Kidney (tissue), 14 donors: ENCODE measurements around the gene GLYATL1. TPM values are rescaled to one million over a fixed set of nuclear protein-coding genes. Genes with fewer than 3 reads are reported as not detected.

Experiments
- DNase-seq, 5 donors: peaks; one replicate each; pipeline ENCODE4 v3.0.0-alpha.2; 2013 to 2020
- FAIRE-seq: peaks from 2 replicates; lab custom pipeline; 2012; peaks lifted over from hg19 to GRCh38; lab: Jason Lieb, UNC
- H3K27ac ChIP-seq, 2 donors: one replicate each; pipeline ENCODE4 v1.7.0; 2013; ENCODE audit warnings: low read depth in 2 of 2, low read length in 2 of 2, inconsistent platforms in 1 of 2
- H3K27me3 ChIP-seq: one replicate; pipeline ENCODE4 v1.7.1; 2013; ENCODE audit warnings: low read length, inconsistent platforms; ENCODE audit not compliant: control insufficient read depth, insufficient read depth
- H3K36me3 ChIP-seq, 3 donors: one replicate each; pipeline versions ENCODE4 v1.7.0 to v1.7.1; 2013; ENCODE audit warnings: low read length in 3 of 3, control low read depth in 1 of 3, inconsistent platforms in 1 of 3; ENCODE audit not compliant: insufficient read depth in 3 of 3, control insufficient read depth in 2 of 3
- H3K4me1 ChIP-seq, 3 donors: one replicate each; pipeline versions ENCODE4 v1.7.0 to v1.7.1; 2013; ENCODE audit warnings: low read length in 3 of 3, inconsistent platforms in 1 of 3, low read depth in 1 of 3; ENCODE audit not compliant: control insufficient read depth in 2 of 3, insufficient read depth in 2 of 3
- H3K4me3 ChIP-seq, 3 donors: one replicate each; pipeline versions ENCODE4 v1.7.0 to v1.8.1; 2013; ENCODE audit warnings: low read length in 3 of 3, control low read depth in 1 of 3, inconsistent platforms in 1 of 3
- H3K9ac ChIP-seq, 3 donors: one replicate each; pipeline versions ENCODE4 v1.7.0 to v1.7.1; 2013; ENCODE audit warnings: low read length in 3 of 3, control low read depth in 1 of 3, inconsistent platforms in 1 of 3
- H3K9me3 ChIP-seq, 3 donors: one replicate each; pipeline versions ENCODE4 v1.7.0 to v1.7.1; 2013; ENCODE audit warnings: low read length in 3 of 3, control low read depth in 1 of 3, inconsistent platforms in 1 of 3; ENCODE audit not compliant: control insufficient read depth in 2 of 3, insufficient read depth in 1 of 3
- intact Hi-C: fragments of 100-400 bp; cut with DNase I; formaldehyde crosslinking; loops from one replicate; pipeline ENCODE4 v1.11.1; 2022
- polyA plus RNA-seq: library from polyadenylated mRNA; stranded (reverse); fragments of 350-450 nt; fragmentation: Illumina TruSeq; extraction: RNeasy Lipid Tissue Mini Kit (QIAGEN cat#74804); gene quantifications from one replicate; pipeline ENCODE4 v1.2.3, GENCODE V29; 2014; ENCODE audit warnings: low read depth, low replicate concordance; ENCODE audit not compliant: insufficient read depth
- total RNA-seq: library from RNA; stranded (reverse); fragmentation: NEBNext Ultra II Directional; extraction: Animal tissue kit (Norgen Biotek cat#: 25700); gene quantifications from one replicate; pipeline ENCODE4 v1.2.1, GENCODE V29; 2021
- TF ChIP-seq, protein P1 (sequence below): IDR thresholded peaks from 3 replicates; pipeline ENCODE4 v1.5.1; 2012; ENCODE audit warnings: mild to moderate bottlenecking, moderate library complexity, borderline replicate concordance; ENCODE audit not compliant: insufficient read depth; ENCODE audit errors: extremely low read depth
- donor health status: control.
- donor health status: control.
- donor health status: control.
- donor health status: control.
- donor health status: control.
- donor health status: DM: yes; HTN: yes; CAD: no.
- donor health status: Normal renal cell carcinoma (clear cell type).

The GLYATL1 gene
- total and polyA plus RNA-seq, 2 donors from 2014 or later = 15.7 to 199 TPM

DNA sequence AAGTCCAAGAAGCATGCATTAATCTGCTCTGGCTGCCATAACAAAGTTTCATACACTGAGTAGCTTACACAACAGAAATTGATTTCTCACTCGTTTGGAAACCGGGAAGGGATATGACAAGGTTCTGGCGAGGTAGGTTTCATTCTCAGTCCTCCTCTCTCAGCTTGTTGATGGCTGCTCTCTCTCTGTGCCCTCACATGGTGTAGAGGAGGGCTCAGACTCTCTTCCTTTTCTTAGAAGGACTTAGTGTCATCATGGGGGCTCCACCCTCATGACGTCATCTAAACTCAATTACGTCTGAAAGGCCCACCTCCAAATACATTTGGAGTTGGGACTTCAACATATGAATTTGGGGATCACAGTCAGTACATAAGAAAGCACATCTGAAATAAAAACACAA is 18.6 kb downstream of the GLYATL1 start:
- DNase-seq (no peak), FAIRE-seq (no peak)
- Histone ChIP-seq H3K4me1 (no peaks in the 10 kb centered on the region), H3K9ac (no peak overlapping the region), H3K27me3 (no peaks in the 10 kb centered on the region), H3K9me3 (no peaks in the 10 kb centered on the region), H3K27ac (no peak overlapping the region), H3K4me3 (no peak overlapping the region), H3K36me3 (no peaks in the 10 kb centered on the region)
- TF ChIP-seq, protein P1, sequence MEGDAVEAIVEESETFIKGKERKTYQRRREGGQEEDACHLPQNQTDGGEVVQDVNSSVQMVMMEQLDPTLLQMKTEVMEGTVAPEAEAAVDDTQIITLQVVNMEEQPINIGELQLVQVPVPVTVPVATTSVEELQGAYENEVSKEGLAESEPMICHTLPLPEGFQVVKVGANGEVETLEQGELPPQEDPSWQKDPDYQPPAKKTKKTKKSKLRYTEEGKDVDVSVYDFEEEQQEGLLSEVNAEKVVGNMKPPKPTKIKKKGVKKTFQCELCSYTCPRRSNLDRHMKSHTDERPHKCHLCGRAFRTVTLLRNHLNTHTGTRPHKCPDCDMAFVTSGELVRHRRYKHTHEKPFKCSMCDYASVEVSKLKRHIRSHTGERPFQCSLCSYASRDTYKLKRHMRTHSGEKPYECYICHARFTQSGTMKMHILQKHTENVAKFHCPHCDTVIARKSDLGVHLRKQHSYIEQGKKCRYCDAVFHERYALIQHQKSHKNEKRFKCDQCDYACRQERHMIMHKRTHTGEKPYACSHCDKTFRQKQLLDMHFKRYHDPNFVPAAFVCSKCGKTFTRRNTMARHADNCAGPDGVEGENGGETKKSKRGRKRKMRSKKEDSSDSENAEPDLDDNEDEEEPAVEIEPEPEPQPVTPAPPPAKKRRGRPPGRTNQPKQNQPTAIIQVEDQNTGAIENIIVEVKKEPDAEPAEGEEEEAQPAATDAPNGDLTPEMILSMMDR = no peak
- intact Hi-C loops = no loop called here

DNA sequence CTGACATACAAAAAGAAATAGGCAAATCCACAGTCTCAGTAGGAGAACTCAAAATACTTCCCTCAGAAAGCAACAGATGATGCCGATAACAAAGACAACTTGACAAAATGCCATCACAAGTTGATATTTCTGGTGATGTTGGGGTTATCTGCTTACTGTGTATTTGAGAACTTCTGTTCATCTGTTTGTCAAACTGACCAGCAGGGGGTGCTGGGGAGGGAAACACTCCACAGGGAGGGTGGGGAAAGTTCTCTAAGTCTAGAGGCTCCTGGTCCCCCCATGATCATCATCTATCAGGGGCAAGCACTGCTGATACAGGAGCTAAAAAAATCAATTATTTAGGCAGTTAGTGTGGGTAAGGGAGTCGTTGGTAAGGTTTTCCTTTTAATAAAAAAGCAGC is 19.2 kb downstream of the GLYATL1 start:
- Histone ChIP-seq H3K4me3 (no peak overlapping the region), H3K4me1 (peaks cover 0 to 3% (median 0%) of the 10 kb centered on the region in 3 donors), H3K9ac (no peak overlapping the region), H3K36me3 (no peaks in the 10 kb centered on the region), H3K27ac (no peak overlapping the region), H3K27me3 (no peaks in the 10 kb centered on the region), H3K9me3 (no peaks in the 10 kb centered on the region)
- intact Hi-C loops = no loop called here
- TF ChIP-seq, protein P1 = peak; percentile 29
- DNase-seq = peak in 1 of 5 donors; percentile 6
- no peak for FAIRE-seq

DNA sequence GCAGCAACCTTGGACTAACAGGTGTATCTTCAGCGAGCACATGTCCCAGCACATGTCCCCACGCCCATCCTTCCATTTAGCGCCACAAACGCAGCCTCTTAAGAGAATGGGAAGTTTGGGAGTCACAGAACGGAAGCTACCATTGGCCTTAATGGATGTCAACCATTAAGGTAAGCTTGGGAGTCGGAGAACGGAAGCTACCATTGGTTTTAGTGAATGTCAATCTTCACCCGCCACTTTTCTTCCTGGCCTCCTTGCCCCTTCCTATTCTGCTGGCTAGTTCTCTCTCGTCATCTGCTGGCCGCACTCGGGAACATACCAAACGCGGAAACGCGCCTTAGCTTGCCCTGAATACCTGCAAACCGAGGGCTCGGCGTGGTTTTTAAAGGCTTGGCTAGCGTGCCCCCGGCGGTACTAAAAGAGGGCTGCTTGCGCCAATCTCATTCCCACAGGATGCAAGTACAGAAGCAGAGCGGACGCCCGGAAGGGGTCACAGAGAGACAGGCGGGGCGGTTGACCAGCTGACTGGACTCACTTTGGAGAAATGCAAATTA is 24.3 kb downstream of the GLYATL1 start:
- Histone ChIP-seq H3K9ac (no peak overlapping the region), H3K27ac (no peak overlapping the region), H3K9me3 (no peaks in the 10 kb centered on the region), H3K27me3 (no peaks in the 10 kb centered on the region), H3K4me1 (peaks cover 0 to 3% (median 0%) of the 10 kb centered on the region in 3 donors), H3K36me3 (no peaks in the 10 kb centered on the region), H3K4me3 (peak overlapping the region; percentile 51 to 76 (median 55))
- DNase-seq = peak in 4 of 5 donors; percentile 50 to 69 (median 59)
- intact Hi-C loops = no loop called here
- TF ChIP-seq, protein P1 = peak; percentile 61
- no peak for FAIRE-seq
